NCI-H82 treated with DMSO at 0.1 percent for 48 hours (cell line): ENCODE results near the gene NRF1.

ENCODE experiments used
- DNase-seq: peaks from one replicate; lab custom pipeline; 2025; ENCODE audit not compliant: unreplicated experiment; lab: John Stamatoyannopoulos, UW

Gene NRF1

GRCh38 chr7:129730159-129730558 lies 118.6 kb downstream of the NRF1 start:
- DNase-seq = no peak

GRCh38 chr7:129734400-129734799 lies 122.9 kb downstream of the NRF1 start:
- no peak for DNase-seq

- DNase-seq = peak; percentile 64
These were observed 127.9 kb downstream of the NRF1 start for GRCh38 chr7:129739427-129739826.

- DNase-seq = no peak
These were observed 129.3 kb downstream of the NRF1 start for GRCh38 chr7:129740574-129741410.

GRCh38 chr7:129741743-129742213 lies 130.3 kb downstream of the NRF1 start:
- peak; percentile 59 for DNase-seq

GRCh38 chr7:129742256-129742655 lies 130.7 kb downstream of the NRF1 start:
- no peak for DNase-seq

- DNase-seq = no peak
These were observed 135.5 kb downstream of the NRF1 start for GRCh38 chr7:129746857-129747529.

GRCh38 chr7:129748356-129749109 lies 137.0 kb downstream of the NRF1 start:
- no peak for DNase-seq

- DNase-seq = peak; percentile 87
These were observed 138.6 kb downstream of the NRF1 start for GRCh38 chr7:129750091-129750490.

- DNase-seq = no peak
These were observed 139.0 kb downstream of the NRF1 start for GRCh38 chr7:129750501-129750900.

- no peak for DNase-seq
These were observed 140.4 kb downstream of the NRF1 start for GRCh38 chr7:129751916-129752315.

GRCh38 chr7:129752760-129753159 lies 141.2 kb downstream of the NRF1 start:
- DNase-seq = no peak

GRCh38 chr7:129754406-129754805 lies 142.9 kb downstream of the NRF1 start:
- no peak for DNase-seq

GRCh38 chr7:129757991-129758390 lies 146.5 kb downstream of the NRF1 start:
- DNase-seq = no peak

GRCh38 chr7:129762387-129762969 lies 151.0 kb downstream of the NRF1 start:
- DNase-seq = no peak

GRCh38 chr7:129764247-129765084 lies 152.9 kb downstream of the NRF1 start:
- DNase-seq = no peak

GRCh38 chr7:129765352-129765751 lies 153.8 kb downstream of the NRF1 start:
- no peak for DNase-seq

GRCh38 chr7:129767120-129768015 lies 155.8 kb downstream of the NRF1 start:
- no peak for DNase-seq
